Measurements from ENCODE around the gene SLC51A.
A peak's percentile ranks its signal among the peaks of the same experiment; 100 is the strongest.

SLC51A gene

GRCh38 chr3:196193736-196194541, 22.4 kb upstream of the SLC51A start:
- no peak for TF ChIP-seq CTCF (IDR thresholded peaks at IDR 0.05)
- Histone ChIP-seq H3K36me3 (no peaks in the 10 kb centered on the region), H3K27me3 (no peaks in the 10 kb centered on the region), H3K4me1 (ENCODE audit: control insufficient read depth in 1 of 2, insufficient read depth in 1 of 2, low read depth in 1 of 2, low read length in 1 of 2) (peaks cover 51 to 54% of the 10 kb centered on the region in 2 experiments), H3K4me3 (ENCODE audit: low read depth in 1 of 2, low read length in 1 of 2) (peak overlapping the region; percentile 7 to 53), H3K27ac (peak overlapping the region; percentile 98), H3K9me3 (no peaks in the 10 kb centered on the region)

- TF ChIP-seq CTCF (IDR thresholded peaks at IDR 0.05) = no peak
- H3K27ac ChIP-seq = peak overlapping the region; percentile 98
- H3K4me3 ChIP-seq (ENCODE audit: low read depth in 1 of 2, low read length in 1 of 2) = peak overlapping the region in 1 of 2 experiments; percentile 53
- H3K27me3 ChIP-seq = no peaks in the 10 kb centered on the region
- H3K4me1 ChIP-seq (ENCODE audit: control insufficient read depth in 1 of 2, insufficient read depth in 1 of 2, low read depth in 1 of 2, low read length in 1 of 2) = peaks cover 51 to 54% of the 10 kb centered on the region in 2 experiments
- H3K36me3 ChIP-seq = no peaks in the 10 kb centered on the region
- H3K9me3 ChIP-seq = no peaks in the 10 kb centered on the region
Observed at GRCh38 chr3:196194542-196194915, 21.8 kb upstream of the SLC51A start.

GRCh38 chr3:196195664-196196265, 20.6 kb upstream of the SLC51A start:
- Histone ChIP-seq H3K27me3 (no peaks in the 10 kb centered on the region), H3K9me3 (no peaks in the 10 kb centered on the region), H3K4me3 (ENCODE audit: low read depth in 1 of 2, low read length in 1 of 2) (no peak overlapping the region), H3K27ac (peak overlapping the region; percentile 31), H3K4me1 (ENCODE audit: control insufficient read depth in 1 of 2, insufficient read depth in 1 of 2, low read depth in 1 of 2, low read length in 1 of 2) (peaks cover 51 to 54% of the 10 kb centered on the region in 2 experiments), H3K36me3 (no peaks in the 10 kb centered on the region)
- no peak for TF ChIP-seq CTCF (IDR thresholded peaks at IDR 0.05)

GRCh38 chr3:196197524-196197923, 18.8 kb upstream of the SLC51A start:
- TF ChIP-seq CTCF (IDR thresholded peaks at IDR 0.05) = no peak
- Histone ChIP-seq H3K9me3 (no peaks in the 10 kb centered on the region), H3K4me3 (ENCODE audit: low read depth in 1 of 2, low read length in 1 of 2) (no peak overlapping the region), H3K27me3 (no peaks in the 10 kb centered on the region), H3K4me1 (ENCODE audit: control insufficient read depth in 1 of 2, insufficient read depth in 1 of 2, low read depth in 1 of 2, low read length in 1 of 2) (peaks cover 40 to 45% of the 10 kb centered on the region in 2 experiments), H3K27ac (no peak overlapping the region), H3K36me3 (no peaks in the 10 kb centered on the region)

- Histone ChIP-seq H3K27ac (no peak overlapping the region), H3K27me3 (no peaks in the 10 kb centered on the region), H3K9me3 (no peaks in the 10 kb centered on the region), H3K36me3 (no peaks in the 10 kb centered on the region), H3K4me1 (ENCODE audit: control insufficient read depth in 1 of 2, insufficient read depth in 1 of 2, low read depth in 1 of 2, low read length in 1 of 2) (peaks cover 40 to 45% of the 10 kb centered on the region in 2 experiments), H3K4me3 (ENCODE audit: low read depth in 1 of 2, low read length in 1 of 2) (no peak overlapping the region)
- no peak for TF ChIP-seq CTCF (IDR thresholded peaks at IDR 0.05)
Observed at GRCh38 chr3:196198081-196198675, 18.2 kb upstream of the SLC51A start.
